GM18907 (cell line): ENCODE measurements around the gene MEF2A.

ENCODE experiments used
- ATAC-seq: cut with Tn5 transposase; IDR thresholded peaks from one replicate; pipeline ENCODE4 v1.9.1; 2021; ENCODE audit warnings: mild to moderate bottlenecking, moderate library complexity; ENCODE audit not compliant: unreplicated experiment

Gene MEF2A

DNA sequence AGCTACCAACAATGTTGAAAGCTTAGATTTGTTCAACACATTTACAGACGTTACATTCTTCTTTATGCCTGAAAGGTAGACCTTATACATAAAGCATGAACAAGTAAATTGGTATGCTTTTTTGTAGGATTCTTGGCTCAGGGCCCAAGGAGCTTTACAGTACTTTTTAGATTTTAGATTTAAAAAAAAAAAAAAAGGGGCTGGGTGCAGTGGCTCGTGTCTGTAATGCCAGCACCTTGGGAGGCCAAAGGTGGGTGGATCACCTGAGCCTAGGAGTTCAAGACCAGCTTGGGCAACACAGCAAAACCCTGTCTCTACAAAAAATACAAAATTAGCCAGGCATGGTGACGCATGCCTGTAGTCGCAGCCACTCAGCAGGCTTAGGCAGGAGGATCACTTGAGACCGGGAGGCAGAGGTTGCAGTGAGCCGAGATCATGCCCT is 39.7 kb downstream of the MEF2A start:
- no peak for ATAC-seq

DNA sequence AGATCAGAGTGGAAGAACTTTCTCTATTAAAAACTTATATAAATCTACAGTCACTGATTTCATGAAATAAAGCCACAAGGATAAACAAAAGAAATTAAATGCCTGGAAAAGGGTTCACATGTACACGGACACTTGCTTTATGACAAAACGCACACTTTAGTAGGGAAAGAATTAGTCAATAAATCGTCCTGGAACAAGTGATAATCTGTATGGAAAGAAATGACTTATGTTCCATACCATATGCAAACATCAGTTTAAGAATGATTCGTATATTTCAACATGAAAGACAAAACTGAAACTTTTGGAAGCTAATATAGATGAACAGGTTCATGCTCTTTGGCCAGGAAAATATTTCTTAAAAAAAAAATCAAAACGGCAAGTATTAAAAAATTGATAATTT is 40.2 kb downstream of the MEF2A start:
- ATAC-seq = no peak

DNA sequence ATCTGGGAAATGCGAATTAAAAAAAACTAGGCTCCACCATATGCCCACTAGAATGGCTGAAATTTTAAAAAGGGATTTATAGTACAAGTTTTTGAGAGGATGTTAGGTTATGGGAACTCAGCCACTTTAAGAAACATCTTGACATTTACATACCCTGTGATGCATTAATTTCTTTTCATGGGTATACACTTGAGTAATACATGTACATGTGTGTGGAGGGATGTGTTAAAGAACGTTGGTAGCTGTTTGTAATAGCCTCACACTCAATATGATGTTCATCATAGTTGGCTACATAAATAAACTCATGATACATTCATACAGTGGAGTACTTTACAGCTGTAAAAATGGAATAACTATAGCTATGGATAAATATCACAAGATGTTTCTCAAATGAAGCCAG is 40.9 kb downstream of the MEF2A start:
- ATAC-seq = no peak

DNA sequence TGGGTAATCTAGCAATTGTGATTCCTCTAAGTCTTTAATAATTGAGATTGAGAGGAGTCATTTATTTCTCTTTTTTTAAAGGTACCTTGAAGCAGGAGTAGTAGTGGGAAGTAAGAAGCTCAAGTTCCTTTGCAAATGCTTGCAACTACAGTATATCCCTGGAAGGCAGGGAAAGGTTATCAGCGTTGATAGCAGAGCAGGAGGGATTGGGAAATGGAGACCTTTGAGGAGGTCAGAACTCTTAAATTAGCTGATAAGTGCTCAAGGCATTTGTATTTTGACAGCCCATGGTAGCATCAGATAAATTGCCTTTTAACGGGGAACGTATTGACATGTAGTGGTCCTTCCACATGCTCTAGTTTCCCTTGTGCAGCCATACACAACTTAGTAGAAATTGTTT is 47.7 kb downstream of the MEF2A start:
- no peak for ATAC-seq

GRCh38 chr15:99613887-99614647 is 48.3 kb downstream of the MEF2A start:
- ATAC-seq = peak; percentile 29

DNA sequence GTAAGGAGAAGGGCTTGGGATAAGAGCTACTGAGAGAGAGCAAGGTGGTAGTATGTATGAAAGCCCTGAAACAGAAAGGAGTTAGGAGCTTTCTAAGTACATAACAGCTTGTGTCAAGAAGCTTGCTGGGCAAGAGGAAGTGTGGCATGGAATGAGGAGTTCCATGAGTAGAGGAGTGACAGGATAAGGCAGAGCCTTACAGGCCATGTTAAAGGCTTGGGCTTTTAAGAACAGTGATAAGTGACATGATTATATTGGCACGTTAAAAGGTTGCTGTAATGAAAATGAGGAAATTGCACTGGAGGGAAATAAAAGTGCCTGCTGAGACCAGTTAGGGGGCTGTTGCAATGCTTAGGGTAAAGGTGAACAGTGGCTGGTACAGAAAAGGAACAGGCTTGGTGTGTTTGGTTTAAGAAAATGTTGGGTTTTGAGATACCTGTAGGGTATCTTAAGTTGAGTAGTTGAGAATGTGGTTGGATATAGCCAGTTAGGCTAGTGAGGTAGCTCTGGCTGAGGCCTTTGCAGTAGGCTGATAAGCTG is 49.0 kb downstream of the MEF2A start:
- peak; percentile 44 for ATAC-seq

GRCh38 chr15:99615460-99615859 is 49.7 kb downstream of the MEF2A start:
- no peak for ATAC-seq

- ATAC-seq = no peak
Observed at GRCh38 chr15:99616129-99616528, 50.3 kb downstream of the MEF2A start.

DNA sequence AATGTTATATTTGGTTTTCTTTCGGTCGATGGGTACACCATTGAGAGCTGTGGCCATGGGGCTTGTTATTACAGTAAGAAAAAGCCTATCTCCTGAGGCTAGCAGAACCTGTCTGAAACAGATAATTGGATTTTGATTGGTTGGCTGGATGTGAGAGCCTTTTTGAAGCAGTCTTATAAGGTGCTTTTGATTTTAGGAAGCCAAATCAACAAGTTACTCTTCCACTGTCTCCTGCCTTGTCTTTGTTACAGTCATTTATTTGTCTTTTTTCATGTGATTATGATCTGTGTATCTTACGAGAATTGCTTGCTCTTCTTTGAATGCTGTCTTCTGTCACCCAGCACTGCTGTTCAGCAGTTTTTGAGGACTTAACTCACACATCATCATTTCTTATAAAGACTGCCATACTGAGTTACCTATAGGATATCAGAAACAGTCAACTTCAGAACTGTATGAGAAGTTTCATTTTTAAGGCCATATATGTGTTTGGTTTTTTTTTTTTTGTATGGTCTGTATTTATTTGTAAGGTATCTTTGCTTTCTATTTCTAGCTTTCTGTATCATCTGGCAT is 51.1 kb downstream of the MEF2A start:
- ATAC-seq = no peak

DNA sequence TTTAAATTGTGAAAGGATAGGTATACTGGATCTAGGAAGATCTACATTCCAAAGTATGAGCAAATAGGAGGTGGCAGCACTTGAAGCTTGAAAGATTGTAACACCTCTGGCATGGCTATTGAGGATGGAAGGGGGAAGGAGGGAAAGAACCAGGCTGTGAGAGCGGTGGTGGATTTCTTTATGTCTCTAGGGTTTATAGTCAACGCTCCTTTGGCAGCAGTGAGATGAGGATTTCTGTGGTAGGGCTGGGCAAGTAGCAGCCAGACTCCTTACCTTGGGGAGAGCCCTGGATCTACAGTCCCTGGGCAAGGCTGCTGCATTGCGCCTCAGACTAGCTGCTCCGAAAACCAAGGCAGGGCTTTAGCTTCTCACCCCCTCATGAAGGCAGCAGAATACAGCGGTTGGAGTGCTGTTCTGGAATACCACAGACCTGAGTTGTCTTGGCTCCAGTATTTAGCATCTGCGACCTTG is 53.2 kb downstream of the MEF2A start:
- ATAC-seq = no peak

- ATAC-seq = no peak
Observed at GRCh38 chr15:99619712-99620111, 53.9 kb downstream of the MEF2A start.

DNA sequence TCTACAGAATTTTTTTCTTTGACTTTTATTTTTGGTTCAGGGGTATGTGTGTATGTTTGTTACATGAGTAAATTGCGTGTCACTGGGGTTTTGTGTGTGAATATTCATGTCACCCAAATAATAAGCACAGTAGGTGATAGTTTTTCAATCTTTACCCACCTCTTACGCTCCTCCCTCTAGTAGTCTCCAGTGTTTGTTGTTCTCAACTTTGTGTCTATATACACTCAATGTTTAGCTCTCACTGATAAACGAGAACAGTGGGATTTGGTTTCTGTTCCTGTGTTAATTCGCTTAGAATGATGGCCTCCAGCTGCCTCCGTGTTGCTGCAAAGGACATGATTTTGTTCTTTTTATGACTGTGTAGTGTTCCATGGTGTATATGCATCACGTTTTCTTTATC is 54.4 kb downstream of the MEF2A start:
- ATAC-seq = no peak

- ATAC-seq = no peak
Observed at GRCh38 chr15:99621767-99622166, 56.0 kb downstream of the MEF2A start.

DNA sequence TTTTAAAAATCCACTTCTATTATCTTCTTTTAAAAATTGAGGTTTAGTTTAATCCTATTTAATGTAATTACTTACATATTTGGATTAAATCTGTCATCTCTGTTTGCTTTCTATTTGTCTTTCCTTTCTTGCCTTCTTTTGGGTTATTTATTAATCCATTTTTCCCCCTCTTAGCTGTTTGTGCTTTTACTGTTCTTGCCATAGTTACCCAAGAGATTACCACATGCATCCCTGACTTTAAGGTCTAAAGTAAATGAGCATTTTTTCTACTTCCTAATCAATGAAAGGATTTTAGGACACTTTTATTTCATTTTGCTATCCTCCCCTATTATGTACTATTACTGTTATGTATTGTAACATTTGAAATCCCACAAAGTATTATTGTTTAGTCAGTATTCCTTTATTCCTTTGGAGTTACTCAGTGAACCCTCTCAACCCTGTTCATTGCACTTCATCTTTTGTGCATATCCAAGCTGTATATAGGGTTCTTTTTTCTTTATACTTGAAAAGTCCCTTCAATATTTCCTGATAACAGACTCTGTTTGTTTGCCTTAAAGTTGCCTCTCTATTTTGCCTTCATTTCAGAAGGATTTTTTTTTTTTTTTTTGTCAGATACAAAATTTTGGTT is 62.7 kb downstream of the MEF2A start:
- ATAC-seq = no peak

- ATAC-seq = no peak
Observed at GRCh38 chr15:99630607-99631131, 64.9 kb downstream of the MEF2A start.

GRCh38 chr15:99631255-99631654 is 65.5 kb downstream of the MEF2A start:
- ATAC-seq = peak; percentile 88

DNA sequence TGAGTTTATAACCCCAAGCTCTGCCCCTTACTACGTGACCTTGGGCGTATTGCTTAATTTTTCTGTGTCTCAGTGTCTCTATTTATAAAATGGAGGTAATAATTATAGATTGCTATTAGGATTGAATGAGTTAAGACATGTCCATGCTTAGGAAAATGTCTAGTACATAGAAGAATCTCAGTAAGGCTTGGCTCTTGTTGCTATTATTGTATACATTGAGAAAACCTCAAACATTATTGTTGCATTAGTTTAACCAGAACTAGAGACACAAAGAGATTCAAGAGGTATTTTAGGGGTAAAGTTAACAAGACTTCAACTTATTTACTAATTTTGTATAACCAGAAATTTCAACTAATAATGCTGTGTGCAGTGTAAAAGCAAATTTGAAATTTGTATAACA is 66.7 kb downstream of the MEF2A start:
- no peak for ATAC-seq

DNA sequence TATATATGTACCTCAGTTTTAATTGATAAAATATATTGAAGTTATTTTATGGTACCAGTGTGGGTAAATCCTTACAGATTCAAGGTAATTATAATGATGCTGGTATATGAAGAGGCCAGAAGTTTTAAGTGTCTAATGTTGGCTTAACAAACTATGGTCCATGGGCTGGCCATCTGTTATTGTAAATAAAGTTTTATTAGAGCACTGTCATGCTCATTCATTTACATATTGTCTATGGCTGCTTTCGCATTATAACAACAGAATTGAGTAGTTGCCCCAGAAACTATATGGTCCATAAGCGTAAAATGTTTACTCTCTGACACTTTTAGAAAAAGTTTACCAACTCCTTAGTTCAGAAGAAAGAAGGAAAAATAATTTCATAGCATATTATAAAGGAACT is 67.9 kb downstream of the MEF2A start:
- ATAC-seq = no peak

DNA sequence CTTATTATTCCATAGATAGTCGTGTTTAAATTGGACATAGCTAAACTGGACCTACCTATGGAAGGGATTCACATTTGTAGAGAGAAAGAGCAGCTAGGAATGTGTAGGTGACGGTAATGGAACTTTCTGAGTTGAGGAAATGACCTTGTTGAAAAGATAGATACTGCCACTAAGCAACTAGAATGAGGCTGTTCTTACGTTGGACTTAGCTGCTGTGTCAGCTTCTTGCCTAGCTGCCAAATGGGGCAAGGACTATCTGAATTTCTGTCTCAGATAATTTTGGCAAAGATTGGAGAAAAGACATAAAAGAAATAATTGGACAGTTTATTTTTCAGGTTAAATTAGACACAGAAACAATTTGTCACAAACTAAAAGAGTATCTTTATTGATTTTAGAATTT is 68.8 kb downstream of the MEF2A start:
- no peak for ATAC-seq

DNA sequence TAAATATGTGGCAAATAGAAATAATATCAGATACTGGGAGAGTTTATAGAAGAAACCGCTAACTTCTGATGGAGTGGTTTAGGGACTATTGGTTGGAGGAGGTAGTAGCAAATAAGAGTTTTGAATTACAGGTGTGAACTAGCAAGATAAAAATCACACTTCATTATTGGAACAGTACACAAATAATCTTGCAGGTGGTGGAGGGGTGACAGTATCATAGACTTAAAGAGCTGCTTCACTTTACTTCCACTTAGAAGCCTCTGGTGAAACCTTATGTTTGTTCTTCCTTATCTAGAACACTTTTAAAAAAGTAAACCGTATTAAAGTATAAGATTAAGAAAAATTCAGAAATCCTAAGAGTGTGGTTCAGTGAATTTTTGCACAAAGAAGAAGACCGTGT is 69.4 kb downstream of the MEF2A start:
- no peak for ATAC-seq

DNA sequence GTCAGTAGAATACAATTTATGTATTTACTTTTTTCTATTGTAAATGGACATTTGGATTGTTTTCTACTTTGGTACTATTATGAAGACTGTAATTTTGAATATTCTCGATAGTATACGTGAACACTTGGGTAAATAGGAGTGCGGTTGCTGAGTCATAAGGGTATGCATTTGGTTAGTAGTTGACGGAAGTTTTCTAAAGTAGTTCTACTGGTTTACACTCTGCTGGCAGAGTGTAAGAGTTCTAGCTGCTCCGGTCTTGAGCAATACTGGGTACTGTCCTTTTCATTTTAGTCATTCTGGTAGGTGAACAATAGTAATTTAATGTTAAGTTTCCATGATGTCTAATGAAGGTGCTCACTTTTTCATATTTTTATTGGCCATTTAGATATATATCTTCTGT is 70.0 kb downstream of the MEF2A start:
- peak; percentile 70 for ATAC-seq
